Fibroblast of skin of abdomen (primary cell): ENCODE measurements around the gene GOLGA8G. TPM values are rescaled to one million over a fixed set of nuclear protein-coding genes. Genes with fewer than 3 reads are reported as not detected.
"Not testable (repeated sequence)": the region's sequence is repeated elsewhere in the genome, so short reads cannot be mapped to it uniquely, and the experiment has no call there.

Source experiments
- DNase-seq: peaks from one replicate; pipeline ENCODE4 v3.0.0-alpha.2; 2013
- polyA plus RNA-seq, 2 experiments: library from polyadenylated mRNA; unstranded; fragments of 120-200 nt; gene quantifications; one replicate each; pipeline ENCODE4 v1.2.1, GENCODE V29; 2013; ENCODE audit not compliant: insufficient read length in 2 of 2

The GOLGA8G gene
- not detected for polyA plus RNA-seq (2013, experiment 1 of 2; ENCODE audit: insufficient read length)
- not detected for polyA plus RNA-seq (2013, experiment 2 of 2; ENCODE audit: insufficient read length)

DNA sequence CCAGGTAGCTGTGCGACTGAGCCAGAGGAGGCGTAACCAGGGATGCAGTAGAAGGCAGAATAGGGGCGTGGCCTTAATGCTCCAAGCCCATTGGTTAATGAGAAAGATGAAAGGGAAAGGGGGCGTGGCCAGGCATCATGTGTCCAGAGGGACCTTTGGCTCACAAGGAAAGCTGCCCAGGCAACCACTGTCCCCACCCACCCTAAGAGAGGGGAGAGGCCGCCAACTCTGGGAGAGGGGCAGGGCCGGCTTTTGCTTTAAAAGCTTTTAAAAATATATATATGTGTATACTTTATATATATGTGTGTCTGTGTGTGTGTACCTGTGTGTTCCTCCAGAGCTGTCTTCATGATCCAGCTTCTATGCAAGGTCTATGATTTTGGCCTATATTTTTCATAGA is at the start of gene GOLGA8G:
Gene GOLGA8G (minus strand): TSS at position 18 of the 400 bp plus-strand sequence. CDS start 62 bp downstream, outside the sequence.
- not testable (repeated sequence) for DNase-seq

DNA sequence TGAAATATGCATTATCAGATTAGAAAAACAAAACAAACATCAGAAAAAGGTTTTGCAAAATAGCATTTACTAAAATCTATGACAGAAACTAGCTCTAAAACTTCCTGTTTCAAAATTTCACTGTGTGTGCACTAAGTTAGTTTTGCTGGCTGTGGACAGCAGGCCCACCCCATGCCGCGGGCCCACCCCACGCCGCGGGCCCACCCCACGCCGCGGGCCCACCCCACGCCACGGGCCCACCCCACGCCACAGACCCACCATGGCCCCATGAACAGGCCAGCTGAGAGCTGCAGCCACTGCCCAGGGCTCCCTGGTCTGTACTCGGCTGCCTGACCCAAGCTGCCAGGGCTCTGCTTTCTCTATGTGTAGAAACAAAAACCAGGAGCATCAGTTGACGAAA is 40.6 kb upstream of the GOLGA8G start:
- not testable (repeated sequence) for DNase-seq

- DNase-seq, result not testable (repeated sequence)
These were observed 20.5 kb upstream of the GOLGA8G start, which contains the start of gene GOLGA6L25 for GRCh38 chr15:28553268-28553667. Gene GOLGA6L25, plus strand, starts transcription at chr15:28553568. Its CDS starts 61 bp downstream, at chr15:28553629.

- not testable (repeated sequence) for DNase-seq
These were observed 17.6 kb downstream of the GOLGA8G start for GRCh38 chr15:28515208-28515607.

DNA sequence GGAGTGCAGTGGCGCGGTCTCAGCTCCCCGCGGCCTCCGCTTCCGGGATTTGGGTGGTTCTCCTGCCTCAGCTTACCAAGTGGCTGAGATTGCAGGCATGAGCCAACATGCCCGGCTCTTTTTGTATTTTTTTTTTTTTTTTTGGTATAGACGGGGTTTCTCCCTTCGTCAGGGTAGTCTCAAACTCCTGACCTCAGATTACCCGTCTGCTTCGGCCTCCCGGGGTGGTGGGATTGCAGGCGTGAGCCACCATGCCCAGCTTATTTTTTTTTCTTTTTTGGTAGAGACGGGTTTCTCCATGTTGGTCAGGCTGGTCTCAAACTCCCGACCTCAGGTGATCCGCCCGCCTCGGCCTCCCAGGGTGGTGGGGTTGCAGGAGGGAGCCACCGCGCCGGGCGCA is 18.6 kb downstream of the GOLGA8G start:
- not testable (repeated sequence) for DNase-seq

GRCh38 chr15:28508217-28508889 is 24.4 kb downstream of the GOLGA8G start:
- DNase-seq, result not testable (repeated sequence)

- not testable (repeated sequence) for DNase-seq
These were observed 51.4 kb downstream of the GOLGA8G start for GRCh38 chr15:28481340-28481739.
